AG10803 (cell line): ENCODE results near the gene RPL27A.
"Not testable (repeated sequence)": the region's sequence is repeated elsewhere in the genome, so short reads cannot be mapped to it uniquely, and the experiment has no call there.

Source experiments
- DNase-seq: peaks from one replicate; pipeline ENCODE4 v3.0.0; 2010; ENCODE audit warnings: low read depth
- H3K4me3 ChIP-seq: 2 replicates; pipeline ENCODE4 v1.5.1; 2011; ENCODE audit warnings: mild to moderate bottlenecking, low read length, control low read depth
- CTCF ChIP-seq: conservative IDR thresholded peaks from 2 replicates; pipeline ENCODE4 v1.5.1; 2011; ENCODE audit warnings: mild to moderate bottlenecking, low read length, control low read depth, inconsistent platforms

Gene RPL27A

GRCh38 chr11:8658321-8659057 lies 24.1 kb upstream of the RPL27A start:
- no peak overlapping the region for H3K4me3 ChIP-seq
- DNase-seq, result peak; percentile 34
- no peak for TF ChIP-seq CTCF

GRCh38 chr11:8661001-8661795 lies 21.4 kb upstream of the RPL27A start:
- DNase-seq, result no peak
- no peak for TF ChIP-seq CTCF
- H3K4me3 ChIP-seq, result no peak overlapping the region

DNA sequence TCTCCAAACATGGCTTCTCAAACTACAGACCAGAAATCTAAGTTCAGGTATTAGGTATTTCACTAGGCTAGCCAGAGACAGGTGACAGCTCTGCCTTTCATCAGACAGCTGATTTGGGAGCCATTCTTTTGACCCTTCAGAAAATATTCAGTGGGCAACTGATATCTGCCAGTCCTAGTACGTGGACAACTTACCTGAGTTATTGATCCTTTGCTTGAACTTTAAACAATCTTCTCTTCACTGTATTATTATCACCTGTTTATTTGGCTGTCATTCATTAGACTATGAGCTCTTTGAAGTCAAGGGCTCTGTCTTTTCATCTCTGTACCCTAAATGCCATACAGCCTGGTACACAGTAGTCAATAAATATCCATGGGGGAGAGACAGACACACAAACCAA lies 17.4 kb upstream of the RPL27A start:
- TF ChIP-seq CTCF, result no peak
- no peak for DNase-seq

GRCh38 chr11:8670081-8670480 lies 12.5 kb upstream of the RPL27A start:
- not testable (repeated sequence) for H3K4me3 ChIP-seq, DNase-seq

More for the DNA sequence above, 17.4 kb upstream of the RPL27A start:
- no peak overlapping the region for H3K4me3 ChIP-seq

GRCh38 chr11:8671193-8671612 lies 11.4 kb upstream of the RPL27A start:
- peak overlapping the region; percentile 10; the same call in 1 of the 2 replicates for H3K4me3 ChIP-seq
- peak; percentile 98 for DNase-seq
- TF ChIP-seq CTCF, result no peak

GRCh38 chr11:8671651-8672062 lies 10.9 kb upstream of the RPL27A start:
- no peak overlapping the region for H3K4me3 ChIP-seq
- TF ChIP-seq CTCF, result no peak

DNA sequence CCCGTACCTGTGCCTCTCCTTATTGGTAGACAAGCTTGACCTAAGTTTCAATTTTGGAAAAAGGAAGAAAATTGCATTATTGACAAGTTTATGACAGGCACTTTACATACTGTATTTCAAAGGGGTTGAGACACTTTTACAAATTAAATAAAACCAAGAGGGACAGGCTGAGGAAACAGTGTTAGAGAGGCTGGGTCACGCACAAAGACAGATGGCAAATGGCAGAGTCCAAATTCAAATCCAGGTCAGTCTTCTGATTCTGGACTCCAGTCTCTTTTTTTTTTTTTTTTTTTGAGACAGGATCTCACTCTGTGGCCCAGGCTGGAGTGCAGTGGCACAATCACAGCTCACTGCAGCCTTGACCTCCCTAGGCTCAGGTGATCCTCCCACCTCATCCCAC lies 10.2 kb upstream of the RPL27A start:
- no peak for DNase-seq
- H3K4me3 ChIP-seq, result no peak overlapping the region
- TF ChIP-seq CTCF, result no peak

More at GRCh38 chr11:8671651-8672062, 10.9 kb upstream of the RPL27A start:
- DNase-seq, result no peak
